ENCODE data around the gene VSTM5.

DNA sequence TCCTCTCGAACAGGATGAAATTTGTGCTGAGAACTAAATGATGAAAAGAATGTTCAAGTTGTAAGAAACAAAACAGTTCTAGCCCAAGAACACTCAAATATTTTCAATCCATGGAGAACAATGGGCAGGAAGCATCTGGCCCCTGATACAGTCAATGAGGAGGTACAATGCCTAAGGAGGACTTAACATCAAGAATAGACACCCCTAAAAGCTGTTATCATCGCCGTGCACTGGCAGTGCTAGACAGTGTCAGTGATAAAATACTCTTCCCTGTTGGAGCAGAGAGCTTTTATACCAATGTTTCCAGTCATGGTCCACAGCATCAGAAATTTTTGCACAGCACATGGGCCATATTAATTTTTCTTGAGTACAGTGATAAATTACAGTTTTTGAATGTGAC lies 20.2 kb upstream of the VSTM5 start:
- TF ChIP-seq, protein P1, sequence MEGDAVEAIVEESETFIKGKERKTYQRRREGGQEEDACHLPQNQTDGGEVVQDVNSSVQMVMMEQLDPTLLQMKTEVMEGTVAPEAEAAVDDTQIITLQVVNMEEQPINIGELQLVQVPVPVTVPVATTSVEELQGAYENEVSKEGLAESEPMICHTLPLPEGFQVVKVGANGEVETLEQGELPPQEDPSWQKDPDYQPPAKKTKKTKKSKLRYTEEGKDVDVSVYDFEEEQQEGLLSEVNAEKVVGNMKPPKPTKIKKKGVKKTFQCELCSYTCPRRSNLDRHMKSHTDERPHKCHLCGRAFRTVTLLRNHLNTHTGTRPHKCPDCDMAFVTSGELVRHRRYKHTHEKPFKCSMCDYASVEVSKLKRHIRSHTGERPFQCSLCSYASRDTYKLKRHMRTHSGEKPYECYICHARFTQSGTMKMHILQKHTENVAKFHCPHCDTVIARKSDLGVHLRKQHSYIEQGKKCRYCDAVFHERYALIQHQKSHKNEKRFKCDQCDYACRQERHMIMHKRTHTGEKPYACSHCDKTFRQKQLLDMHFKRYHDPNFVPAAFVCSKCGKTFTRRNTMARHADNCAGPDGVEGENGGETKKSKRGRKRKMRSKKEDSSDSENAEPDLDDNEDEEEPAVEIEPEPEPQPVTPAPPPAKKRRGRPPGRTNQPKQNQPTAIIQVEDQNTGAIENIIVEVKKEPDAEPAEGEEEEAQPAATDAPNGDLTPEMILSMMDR (conservative IDR thresholded peaks at IDR 0.05; ENCODE audit: low read length) = no peak
- no peak for TF ChIP-seq EZH2phosphoT487 (IDR thresholded peaks at IDR 0.05; ENCODE audit: borderline replicate concordance, low read depth, low read length)
